ENCODE measurements around the gene FRMD8. TPM values are rescaled to one million over a fixed set of nuclear protein-coding genes. Genes with fewer than 3 reads are reported as not detected.

FRMD8 gene
- total and polyA plus RNA-seq, 2 experiments from 2014 or later = 7.0 to 35.4 TPM

GRCh38 chr11:65381716-65382032 lies 4.8 kb upstream of the FRMD8 start (continued):
- TF ChIP-seq ETS1 (IDR thresholded peaks at IDR 0.05) (no peak), EZH2phosphoT487 (IDR thresholded peaks at IDR 0.05; ENCODE audit: unreplicated experiment) (no peak), CREB1 (CRISPR knock-in tag; IDR thresholded peaks at IDR 0.05; ENCODE audit: low read depth) (no peak), CTCF (conservative IDR thresholded peaks at IDR 0.05; ENCODE audit: low read depth in 2 of 2) (no peak), STAT1 (IDR thresholded peaks at IDR 0.05; ENCODE audit: unreplicated experiment) (no peak)

GRCh38 chr11:65382033-65382803 lies 4.2 kb upstream of the FRMD8 start, which contains the start of gene SLC25A45:
Gene SLC25A45 (minus strand): TSS chr11:65382646. CDS start chr11:65381951, 695 bp downstream.
- peaks cover 12% of the 10 kb centered on the region for H3K4me1 ChIP-seq (ENCODE audit: insufficient read depth)
- peak; percentile 67 for ATAC-seq
- H3K27me3 ChIP-seq (ENCODE audit: insufficient read depth) = no peaks in the 10 kb centered on the region
- Mint-ChIP-seq H3K4me3 (peak within 1 kb of the TSS; percentile 50), H3K27ac (peak within 1 kb of the TSS; percentile 90), H3K4me1 (peaks cover 23% of the 10 kb centered on the region), H3K9me3 (no peaks in the 10 kb centered on the region), H3K27me3 (ENCODE audit: insufficient read depth, low read depth, poor library complexity) (peaks cover 18% of the 10 kb centered on the region), H3K36me3 (ENCODE audit: low read depth) (no peaks in the 10 kb centered on the region)
- no peaks in the 10 kb centered on the region for H3K9me2 ChIP-seq (ENCODE audit: insufficient read depth)
- TF ChIP-seq JUNB (IDR thresholded peaks at IDR 0.05; ENCODE audit: unreplicated experiment) = no peak
- TF ChIP-seq REST (IDR thresholded peaks at IDR 0.05; ENCODE audit: unreplicated experiment) = no peak
- peak; percentile 43 to 69 for TF ChIP-seq CTCF (conservative IDR thresholded peaks at IDR 0.05; ENCODE audit: low read depth in 2 of 2)
- TF ChIP-seq EZH2phosphoT487 (IDR thresholded peaks at IDR 0.05; ENCODE audit: unreplicated experiment) = no peak
- 0 out of 2 replicates have a peak, but pooled peaks have one; percentile 13 for TF ChIP-seq POLR2AphosphoS5 (IDR thresholded peaks at IDR 0.05; ENCODE audit: low read depth)
- H3K4me3 ChIP-seq = 0 out of 2 replicates have a peak within 1 kb of the TSS, but pooled peaks have one; percentile 36
- H4K20me1 ChIP-seq (replicated peaks; ENCODE audit: insufficient read depth) = no peaks in the 10 kb centered on the region
- peak; percentile 70 for DNase-seq (ENCODE audit: low spot score)
- H3F3A ChIP-seq (replicated peaks; ENCODE audit: low read depth) = 0 out of 2 replicates have a peak, but pooled peaks cover 5% of the 10 kb centered on the region
- H3K27ac ChIP-seq (ENCODE audit: low read depth) = no peak within 1 kb of the TSS; the same call in 1 of the 2 replicates
- H3K79me2 ChIP-seq (replicated peaks; ENCODE audit: insufficient read depth) = no peaks in the 10 kb centered on the region
- H3K4me2 ChIP-seq = peak within 1 kb of the TSS; percentile 21; the same call in 1 of the 2 replicates
- H3K36me3 ChIP-seq (ENCODE audit: insufficient read depth) = no peaks in the 10 kb centered on the region
- peak within 1 kb of the TSS; percentile 67 for H2AFZ ChIP-seq
